GM19099 (cell line): ENCODE results near the gene SLC35F3.

ENCODE experiments used
- POLR2A ChIP-seq: IDR thresholded peaks from 3 replicates; pipeline ENCODE4 v1.6.1; 2011; ENCODE audit warnings: low read depth; ENCODE audit not compliant: insufficient read length; ENCODE audit errors: extremely low read depth

SLC35F3 gene

GRCh38 chr1:234264832-234265231, 360.4 kb downstream of the SLC35F3 start:
- no peak for TF ChIP-seq POLR2A

- no peak for TF ChIP-seq POLR2A
Observed at GRCh38 chr1:234265321-234265720, 360.8 kb downstream of the SLC35F3 start.

- no peak for TF ChIP-seq POLR2A
Observed at GRCh38 chr1:234265861-234266260, 361.4 kb downstream of the SLC35F3 start.

- no peak for TF ChIP-seq POLR2A
Observed at GRCh38 chr1:234270093-234270492, 365.6 kb downstream of the SLC35F3 start.

GRCh38 chr1:234270581-234271242, 366.2 kb downstream of the SLC35F3 start:
- no peak for TF ChIP-seq POLR2A

DNA sequence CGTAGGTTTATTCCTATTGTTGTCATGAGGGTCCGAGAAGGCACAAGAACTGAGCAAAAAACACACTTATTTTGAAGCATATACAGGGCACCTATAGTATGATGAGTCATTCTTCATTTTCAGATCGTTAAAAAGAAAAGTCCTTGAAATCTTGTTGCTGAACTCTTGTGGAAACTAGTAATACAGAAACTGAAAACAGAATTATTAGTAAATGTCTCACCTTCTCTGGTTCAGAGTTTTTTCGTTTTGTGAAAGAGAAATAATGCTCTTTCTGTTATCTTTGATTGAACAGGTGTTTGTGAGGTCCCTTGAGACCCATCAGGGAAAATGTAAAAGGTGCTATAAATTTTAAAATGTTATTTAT, 366.7 kb downstream of the SLC35F3 start:
- TF ChIP-seq POLR2A, result no peak

GRCh38 chr1:234272656-234273312, 368.3 kb downstream of the SLC35F3 start:
- no peak for TF ChIP-seq POLR2A

DNA sequence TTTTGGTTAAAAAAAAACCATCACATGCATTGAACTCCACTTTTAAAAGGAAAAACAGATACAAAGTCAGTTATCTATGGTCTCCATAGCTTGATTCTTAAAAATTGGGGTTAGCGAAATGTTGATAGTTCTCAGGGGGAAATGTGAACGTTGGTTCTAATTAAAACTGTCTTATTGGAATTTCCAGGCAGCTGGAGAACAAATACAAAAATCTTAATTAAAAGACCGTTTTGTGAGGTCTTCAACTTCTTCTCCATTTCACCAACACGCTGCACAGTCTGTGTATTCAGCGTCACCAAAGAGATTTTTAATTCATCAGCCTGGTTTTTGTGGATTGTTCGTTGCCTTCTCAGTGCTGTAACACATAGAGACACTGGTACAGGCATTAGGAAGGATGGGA, 369.5 kb downstream of the SLC35F3 start:
- TF ChIP-seq POLR2A, result no peak

DNA sequence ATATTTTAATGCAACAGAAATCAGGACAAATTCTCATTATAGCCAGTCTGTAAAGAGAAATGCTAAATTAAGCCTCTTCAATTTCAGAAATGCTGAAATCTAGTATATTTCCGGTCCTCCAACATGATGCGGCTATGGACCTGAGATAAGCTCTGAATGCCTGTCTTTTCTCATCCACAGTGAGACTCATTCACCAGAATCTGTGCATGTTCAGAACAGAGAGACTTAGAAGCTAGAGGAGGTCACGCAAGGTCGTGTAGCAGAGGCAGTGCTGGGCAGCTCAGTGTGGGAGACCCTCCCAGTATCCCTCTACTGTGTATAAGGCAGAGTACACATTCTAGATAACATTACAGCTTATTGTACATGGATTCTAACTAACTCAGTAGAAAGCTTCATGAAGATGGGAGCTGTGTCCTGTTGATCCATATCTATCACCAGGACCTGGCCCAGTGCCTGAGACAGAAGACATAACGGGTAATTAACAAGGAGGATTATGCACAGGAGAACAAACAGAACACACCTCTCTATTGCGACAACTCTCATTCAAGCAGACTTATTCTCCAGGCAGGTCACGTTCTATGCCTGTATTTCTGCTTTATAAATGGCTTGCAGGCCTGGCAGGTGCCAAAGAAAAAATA, 371.8 kb downstream of the SLC35F3 start:
- no peak for TF ChIP-seq POLR2A

DNA sequence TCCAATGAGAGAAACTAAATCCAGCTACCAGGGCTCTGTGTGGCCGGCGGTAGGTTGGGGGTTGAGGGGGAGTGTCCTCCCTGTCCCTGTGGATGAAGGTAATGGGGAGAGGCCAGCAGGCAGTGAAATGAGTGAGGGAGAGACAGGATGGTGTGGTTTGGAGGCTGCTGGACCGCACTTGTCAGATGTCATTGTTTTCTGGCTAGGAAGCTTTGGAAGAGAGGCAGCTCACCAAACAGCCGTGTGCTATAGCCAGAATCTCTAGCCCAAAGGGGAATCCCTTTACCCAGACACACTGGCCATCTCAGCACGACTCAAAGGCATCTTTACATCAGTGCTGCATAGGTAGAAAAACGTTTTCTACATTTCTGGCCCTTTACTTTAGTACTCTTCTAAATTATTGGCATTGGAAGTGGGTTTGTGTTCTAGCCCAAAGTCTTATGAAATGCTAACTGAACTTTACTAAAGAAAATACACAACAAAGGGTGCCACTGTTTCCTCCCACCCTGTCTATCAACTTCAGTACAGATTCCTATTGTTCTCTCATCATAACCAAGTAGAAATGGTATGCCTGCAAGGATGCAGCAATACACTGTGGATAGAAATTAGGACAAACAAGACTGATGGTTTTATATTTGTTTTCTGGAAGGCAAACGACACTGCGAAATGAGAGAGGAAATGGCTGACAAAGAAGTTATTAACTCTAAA, 372.8 kb downstream of the SLC35F3 start:
- TF ChIP-seq POLR2A, result no peak

- TF ChIP-seq POLR2A, result no peak
Observed at GRCh38 chr1:234279021-234279420, 374.5 kb downstream of the SLC35F3 start.

- no peak for TF ChIP-seq POLR2A
Observed at GRCh38 chr1:234280500-234280899, 376.0 kb downstream of the SLC35F3 start.

DNA sequence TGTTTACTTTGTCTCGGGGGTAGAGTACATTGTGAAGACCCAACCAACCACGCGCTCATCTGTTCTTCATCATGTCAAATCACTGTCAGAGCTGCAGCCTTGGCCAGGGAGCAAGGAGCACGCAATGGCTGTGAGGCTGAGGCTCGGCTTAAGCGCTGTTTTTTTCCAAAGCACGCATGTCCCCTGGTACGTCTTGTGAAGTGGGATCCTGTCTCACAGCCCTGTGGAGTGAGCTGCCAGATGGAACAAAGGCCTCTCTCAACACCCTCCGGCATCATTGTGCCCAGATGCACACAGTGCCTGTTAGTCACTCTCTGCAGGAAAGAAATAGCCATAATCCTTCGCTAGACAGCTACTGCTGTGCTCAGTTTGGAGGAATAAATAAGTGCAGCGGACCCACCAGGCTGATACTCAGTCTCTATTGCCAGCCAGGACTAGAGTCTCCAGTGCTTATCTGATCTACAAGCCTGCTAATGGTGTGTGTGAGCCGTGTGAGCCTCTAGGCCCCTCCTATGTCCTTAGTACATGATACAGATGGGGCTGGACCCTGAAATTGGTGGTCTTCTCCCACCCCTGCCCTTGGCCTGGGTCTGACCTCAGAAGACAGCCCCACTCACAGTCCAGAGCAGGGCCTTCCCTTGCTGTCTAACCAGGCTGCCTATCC, 377.5 kb downstream of the SLC35F3 start:
- no peak for TF ChIP-seq POLR2A

DNA sequence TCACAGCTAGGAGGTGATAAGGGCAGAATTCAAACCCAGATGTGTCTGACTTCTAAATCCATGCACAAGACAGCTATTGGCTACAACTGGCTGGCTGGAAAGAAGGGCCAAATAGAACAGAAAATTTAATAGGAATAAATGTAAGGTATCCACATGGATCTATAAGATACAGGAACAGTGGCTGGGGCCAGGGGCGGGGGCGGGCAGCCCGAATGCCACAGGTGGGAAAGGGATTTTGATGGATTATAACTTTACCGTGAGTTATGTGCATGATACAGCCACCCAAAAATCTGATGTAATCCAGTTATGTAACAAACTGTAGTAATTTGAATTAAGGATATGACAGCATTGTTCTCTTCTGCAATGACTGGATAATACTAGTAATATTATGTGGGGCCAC, 381.7 kb downstream of the SLC35F3 start:
- no peak for TF ChIP-seq POLR2A

GRCh38 chr1:234288946-234289345, 384.5 kb downstream of the SLC35F3 start:
- TF ChIP-seq POLR2A, result no peak
